H9 (cell line): Measurements from ENCODE around the gene CTF1. TPM values are rescaled to one million over a fixed set of nuclear protein-coding genes. Genes with fewer than 3 reads are reported as not detected.
A peak's percentile ranks its signal among the peaks of the same experiment; 100 is the strongest.

Experiments used
- DNase-seq: peaks from one replicate; pipeline ENCODE4 v3.0.0-alpha.2; 2017
- H2AFZ ChIP-seq: one replicate; pipeline ENCODE4 v1.6.1; 2013; ENCODE audit warnings: mild to moderate bottlenecking, low read length, control low read depth, moderate library complexity
- H2AK5ac ChIP-seq: 2 replicates; pipeline ENCODE4 v1.6.1; 2013; ENCODE audit warnings: low read length, control low read depth, mixed read lengths; ENCODE audit not compliant: insufficient read length
- H2BK120ac ChIP-seq: one replicate; pipeline ENCODE4 v1.6.1; 2013; ENCODE audit warnings: low read depth, mild to moderate bottlenecking, low read length, control low read depth, inconsistent platforms; ENCODE audit not compliant: poor library complexity, severe bottlenecking
- H2BK12ac ChIP-seq: 2 replicates; pipeline ENCODE4 v1.6.1; 2013; ENCODE audit warnings: low read length, control low read depth, mixed read lengths, low read depth; ENCODE audit not compliant: insufficient read length
- H2BK15ac ChIP-seq: 2 replicates; pipeline ENCODE4 v1.6.1; 2013; ENCODE audit warnings: low read depth, low read length, control low read depth
- H2BK20ac ChIP-seq: one replicate; pipeline ENCODE4 v1.6.1; 2013; ENCODE audit warnings: low read depth, mild to moderate bottlenecking, low read length, control low read depth, inconsistent platforms; ENCODE audit not compliant: poor library complexity, severe bottlenecking
- H2BK5ac ChIP-seq: 2 replicates; pipeline ENCODE4 v1.6.1; 2013; ENCODE audit warnings: low read length, control low read depth, mixed read lengths; ENCODE audit not compliant: insufficient read length
- H3K14ac ChIP-seq: 2 replicates; pipeline ENCODE4 v1.6.1; 2013; ENCODE audit warnings: low read length, control low read depth; ENCODE audit not compliant: insufficient read depth
- H3K18ac ChIP-seq: 2 replicates; pipeline ENCODE4 v1.6.1; 2013; ENCODE audit warnings: low read depth, mild to moderate bottlenecking, mixed read lengths, low read length, control low read depth; ENCODE audit not compliant: insufficient read length
- H3K23ac ChIP-seq: 2 replicates; pipeline ENCODE4 v1.6.1; 2013; ENCODE audit warnings: low read length, control low read depth, mixed read lengths, low read depth; ENCODE audit not compliant: insufficient read length
- H3K23me2 ChIP-seq: 2 replicates; pipeline ENCODE4 v1.6.1; 2013; ENCODE audit warnings: low read depth, mild to moderate bottlenecking, mixed read lengths, low read length, control low read depth; ENCODE audit not compliant: insufficient read length, poor library complexity, severe bottlenecking
- H3K27ac ChIP-seq: 2 replicates; pipeline ENCODE4 v1.5.1; 2013; ENCODE audit warnings: low read length, control low read depth, mixed read lengths, low read depth; ENCODE audit not compliant: insufficient read length
- H3K27me3 ChIP-seq: 2 replicates; pipeline ENCODE4 v1.6.1; 2013; ENCODE audit warnings: low read length, control low read depth, inconsistent platforms; ENCODE audit not compliant: insufficient read depth
- H3K4ac ChIP-seq: 2 replicates; pipeline ENCODE4 v1.6.1; 2013; ENCODE audit warnings: low read depth, mild to moderate bottlenecking, control low read depth, inconsistent platforms, low read length, moderate library complexity
- H3K4me1 ChIP-seq: 2 replicates; pipeline ENCODE4 v1.6.1; 2013; ENCODE audit warnings: low read length, control low read depth, inconsistent platforms; ENCODE audit not compliant: insufficient read depth
- H3K4me2 ChIP-seq: 2 replicates; pipeline ENCODE4 v1.6.1; 2013; ENCODE audit warnings: low read length, control low read depth, mixed read lengths; ENCODE audit not compliant: insufficient read length, insufficient read depth
- H3K56ac ChIP-seq: 2 replicates; pipeline ENCODE4 v1.6.1; 2013; ENCODE audit warnings: low read depth, mild to moderate bottlenecking, mixed read lengths, low read length, control low read depth; ENCODE audit not compliant: insufficient read length
- H3K79me1 ChIP-seq: 2 replicates; pipeline ENCODE4 v1.6.1; 2013; ENCODE audit warnings: low read depth, mild to moderate bottlenecking, moderate library complexity, low read length, control low read depth, inconsistent platforms; ENCODE audit not compliant: insufficient read depth, poor library complexity, severe bottlenecking
- H3K79me2 ChIP-seq: 2 replicates; pipeline ENCODE4 v1.6.1; 2013; ENCODE audit warnings: low read length, control low read depth, inconsistent platforms; ENCODE audit not compliant: insufficient read depth
- H3K9ac ChIP-seq: 2 replicates; pipeline ENCODE4 v1.6.1; 2013; ENCODE audit warnings: low read length, control low read depth, mixed read lengths; ENCODE audit not compliant: insufficient read length; ENCODE audit errors: extremely low read depth
- H3K9me3 ChIP-seq: one replicate; pipeline ENCODE4 v1.6.1; 2013; ENCODE audit warnings: low read depth, low read length, inconsistent platforms; ENCODE audit not compliant: control insufficient read depth
- H3T11ph ChIP-seq: one replicate; pipeline ENCODE4 v1.6.1; 2013; ENCODE audit warnings: mild to moderate bottlenecking, low read length, control low read depth, inconsistent platforms
- H4K20me1 ChIP-seq: one replicate; pipeline ENCODE4 v1.6.1; 2013; ENCODE audit not compliant: control insufficient read depth, insufficient read length, insufficient read depth
- H4K5ac ChIP-seq: 2 replicates; pipeline ENCODE4 v1.6.1; 2013; ENCODE audit warnings: low read depth, mild to moderate bottlenecking, mixed read lengths, low read length, control low read depth; ENCODE audit not compliant: insufficient read length
- H4K8ac ChIP-seq: replicated peaks from 2 replicates; pipeline ENCODE4 v1.6.1; 2013; ENCODE audit warnings: low read length, control low read depth, mixed read lengths, low read depth; ENCODE audit not compliant: insufficient read length
- H4K91ac ChIP-seq: 2 replicates; pipeline ENCODE4 v1.6.1; 2013; ENCODE audit warnings: low read depth, mild to moderate bottlenecking, moderate library complexity, mixed read lengths, low read length, control low read depth; ENCODE audit not compliant: insufficient read length
- H3K27ac Mint-ChIP-seq, 3 experiments: 2 replicates in 2 of 3; 3 replicates in 1 of 3; pipeline ENCODE4 v1.8.0; 2020 to 2021; ENCODE audit warnings: mixed read lengths in 3 of 3, mild to moderate bottlenecking in 1 of 3, moderate library complexity in 1 of 3
- H3K27me3 Mint-ChIP-seq: 2 replicates; pipeline ENCODE4 v1.8.0; 2021; ENCODE audit warnings: low read depth, mild to moderate bottlenecking, moderate library complexity, mixed read lengths
- H3K36me3 Mint-ChIP-seq, 3 experiments: 2 replicates in 2 of 3; 3 replicates in 1 of 3; pipeline ENCODE4 v1.8.0; 2020 to 2021; ENCODE audit warnings: low read depth in 3 of 3, mixed read lengths in 3 of 3; ENCODE audit not compliant: insufficient read depth in 1 of 3
- H3K4me1 Mint-ChIP-seq, 2 experiments: 2 replicates each; pipeline ENCODE4 v1.8.0; 2020; ENCODE audit warnings: mixed read lengths in 2 of 2
- H3K4me3 Mint-ChIP-seq, 2 experiments: 2 replicates in 1 of 2; 3 replicates in 1 of 2; pipeline ENCODE4 v1.8.0; 2020 to 2021; ENCODE audit warnings: mild to moderate bottlenecking in 2 of 2, mixed read lengths in 2 of 2, moderate library complexity in 1 of 2
- H3K9me3 Mint-ChIP-seq, 2 experiments: 2 replicates in 1 of 2; 3 replicates in 1 of 2; pipeline ENCODE4 v1.8.0; 2020; ENCODE audit warnings: mild to moderate bottlenecking in 2 of 2, mixed read lengths in 2 of 2, moderate library complexity in 1 of 2
- WGBS: extraction: QIAGEN DNeasy Blood & Tissue Kit; methylation state at CpG from one replicate; pipeline ENCODE4 v1.1.7; 2013; ENCODE audit warnings: missing lambda C conversion rate, low lambda C conversion rate, mixed read lengths; ENCODE audit not compliant: insufficient read length; ENCODE audit errors: extremely low coverage; 5-methylcytosine and 5-hydroxymethylcytosine counted together
- total RNA-seq: library from RNA; stranded (reverse); gene quantifications from 2 replicates; pipeline ENCODE4 v1.2.1, GENCODE V29; 2021
- TF ChIP-seq, protein P1 (sequence below): fragments of 200-600 bp; sonication (generic); conservative IDR thresholded peaks from 3 replicates; pipeline ENCODE4 v1.8.0; 2021; ENCODE audit warnings: antibody characterized with exemption, mild to moderate bottlenecking

Gene CTF1
- total RNA-seq, 1 experiment from 2014 or later = 0.72 TPM

DNA sequence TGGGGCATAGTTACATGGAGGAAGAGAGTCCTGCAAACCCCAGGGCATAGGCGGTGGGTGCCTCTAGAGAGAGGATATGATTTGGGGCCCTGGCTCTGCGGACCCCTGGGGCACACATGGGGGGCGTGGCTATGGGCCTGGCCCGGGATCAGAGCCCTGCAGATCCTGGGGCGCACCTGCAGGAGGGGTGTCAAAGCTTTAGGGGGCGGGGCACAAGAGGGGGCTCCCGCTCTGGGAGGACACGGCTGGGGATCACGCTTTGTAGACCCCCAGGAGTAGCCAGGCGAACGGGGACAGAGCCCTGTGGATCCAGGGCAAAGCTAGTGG is 3.0 kb upstream of the CTF1 start:
- Histone ChIP-seq H3K56ac (no peak overlapping the region), H2BK5ac (no peak overlapping the region), H2AK5ac (no peak overlapping the region), H4K91ac (no peak overlapping the region), H2BK120ac (no peak overlapping the region), H4K5ac (no peak overlapping the region), H3K4me2 (peak overlapping the region; percentile 83), H2BK20ac (no peak overlapping the region), H3K27ac (no peak overlapping the region), H2AFZ (no peak overlapping the region), H3K23ac (no peak overlapping the region), H3K9me3 (no peaks in the 10 kb centered on the region), H3K14ac (peak overlapping the region; percentile 46; the same call in 1 of the 2 replicates), H3K4ac (no peak overlapping the region), H3K18ac (no peak overlapping the region), H3K9ac (peak overlapping the region; percentile 52), H3K4me1 (peaks cover 3% of the 10 kb centered on the region; the same call in 1 of the 2 replicates), H3K23me2 (peaks cover 20% of the 10 kb centered on the region), H4K20me1 (peaks cover 2% of the 10 kb centered on the region), H2BK12ac (no peak overlapping the region), H4K8ac (no peak overlapping the region), H2BK15ac (no peak overlapping the region), H3K27me3 (no peaks in the 10 kb centered on the region), H3K79me1 (no peaks in the 10 kb centered on the region), H3T11ph (no peak overlapping the region), H3K79me2 (no peaks in the 10 kb centered on the region)
- DNase-seq = no peak
- Mint-ChIP-seq H3K4me3 (peak overlapping the region; percentile 70 to 82), H3K36me3 (peaks cover 5 to 16% (median 15%) of the 10 kb centered on the region in 3 experiments), H3K27me3 (peaks cover 14% of the 10 kb centered on the region), H3K27ac (no peak overlapping the region), H3K4me1 (peaks cover 28% of the 10 kb centered on the region in 2 experiments), H3K9me3 (peaks cover 0 to 2% of the 10 kb centered on the region in 2 experiments; a peak in 1 of 5 replicates)
- TF ChIP-seq, protein P1, sequence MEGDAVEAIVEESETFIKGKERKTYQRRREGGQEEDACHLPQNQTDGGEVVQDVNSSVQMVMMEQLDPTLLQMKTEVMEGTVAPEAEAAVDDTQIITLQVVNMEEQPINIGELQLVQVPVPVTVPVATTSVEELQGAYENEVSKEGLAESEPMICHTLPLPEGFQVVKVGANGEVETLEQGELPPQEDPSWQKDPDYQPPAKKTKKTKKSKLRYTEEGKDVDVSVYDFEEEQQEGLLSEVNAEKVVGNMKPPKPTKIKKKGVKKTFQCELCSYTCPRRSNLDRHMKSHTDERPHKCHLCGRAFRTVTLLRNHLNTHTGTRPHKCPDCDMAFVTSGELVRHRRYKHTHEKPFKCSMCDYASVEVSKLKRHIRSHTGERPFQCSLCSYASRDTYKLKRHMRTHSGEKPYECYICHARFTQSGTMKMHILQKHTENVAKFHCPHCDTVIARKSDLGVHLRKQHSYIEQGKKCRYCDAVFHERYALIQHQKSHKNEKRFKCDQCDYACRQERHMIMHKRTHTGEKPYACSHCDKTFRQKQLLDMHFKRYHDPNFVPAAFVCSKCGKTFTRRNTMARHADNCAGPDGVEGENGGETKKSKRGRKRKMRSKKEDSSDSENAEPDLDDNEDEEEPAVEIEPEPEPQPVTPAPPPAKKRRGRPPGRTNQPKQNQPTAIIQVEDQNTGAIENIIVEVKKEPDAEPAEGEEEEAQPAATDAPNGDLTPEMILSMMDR = no peak
- no CpG with 5 or more reads among the region's 11 CpGs for WGBS
